GM12872 (cell line): ENCODE results near the gene FAM81B.

Source experiments
- CTCF ChIP-seq: IDR thresholded peaks from 3 replicates; pipeline ENCODE4 v1.5.1; 2011; ENCODE audit warnings: low read depth, mild to moderate bottlenecking, low read length, moderate library complexity; ENCODE audit not compliant: insufficient read depth

Gene FAM81B

GRCh38 chr5:95390812-95391492 is at the start of gene FAM81B:
TSS of gene FAM81B (plus strand) at chr5:95391366. CDS start at chr5:95391390, 24 bp downstream.
- no peak for TF ChIP-seq CTCF

GRCh38 chr5:95347506-95348120 is 43.6 kb upstream of the FAM81B start:
- no peak for TF ChIP-seq CTCF

- TF ChIP-seq CTCF = no peak
These were observed 40.5 kb upstream of the FAM81B start for GRCh38 chr5:95350631-95351030.

- TF ChIP-seq CTCF = no peak
These were observed 38.5 kb upstream of the FAM81B start for GRCh38 chr5:95352691-95353090.

- TF ChIP-seq CTCF = no peak
These were observed 32.8 kb upstream of the FAM81B start for GRCh38 chr5:95358320-95358719.

GRCh38 chr5:95358848-95359247 is 32.3 kb upstream of the FAM81B start:
- TF ChIP-seq CTCF = no peak

- no peak for TF ChIP-seq CTCF
These were observed 25.7 kb upstream of the FAM81B start for GRCh38 chr5:95365302-95366095.
